Measurements from ENCODE around the gene ZNF609. TPM values are rescaled to one million over a fixed set of nuclear protein-coding genes. Genes with fewer than 3 reads are reported as not detected.

Gene ZNF609
- total and polyA plus RNA-seq, 10 of the 15 experiments (the other 5 are each of a cell fraction or from before 2014, with no cell fraction given): 5.1 to 35.3 (median 13.6) TPM

DNA sequence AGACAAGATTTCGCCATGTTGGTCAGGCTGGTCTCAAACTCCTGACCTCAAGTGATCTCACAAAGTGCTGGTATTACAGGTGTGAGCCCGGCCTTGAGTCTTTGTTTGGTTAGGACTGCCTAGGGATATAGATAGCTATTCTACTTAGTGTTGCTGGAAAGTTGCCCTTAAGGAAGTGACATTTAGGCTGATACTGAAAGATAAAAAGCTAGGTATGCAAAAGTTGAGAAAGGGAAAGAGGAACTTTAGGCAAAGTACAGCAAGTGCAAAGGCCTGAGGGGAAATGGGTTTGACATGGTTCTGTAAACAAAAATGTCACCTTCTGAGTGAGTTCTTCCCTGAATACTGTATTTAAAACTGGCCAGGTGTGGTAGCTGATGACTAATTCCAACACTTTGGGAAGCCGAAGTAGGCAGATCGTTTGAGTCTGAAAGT, 111.5 kb downstream of the ZNF609 start (continued):
- TF ChIP-seq TCF12 (IDR thresholded peaks at IDR 0.05; ENCODE audit: low read depth, low read length) (0 out of 2 replicates have a peak, but pooled peaks have one; percentile 20), SMARCA5 (IDR thresholded peaks at IDR 0.05) (no peak), NFIC (IDR thresholded peaks at IDR 0.05; ENCODE audit: low read depth, low read length) (peak; percentile 64; the same call in 1 of the 2 replicates), TAF1 (IDR thresholded peaks at IDR 0.05; ENCODE audit: borderline replicate concordance, low read depth, low read length) (no peak), ZNF24 (IDR thresholded peaks at IDR 0.05) (no peak), RB1 (IDR thresholded peaks at IDR 0.05; ENCODE audit: borderline replicate concordance) (no peak), BCL11A (IDR thresholded peaks at IDR 0.05; ENCODE audit: low read depth, low read length) (no peak), WRNIP1 (IDR thresholded peaks at IDR 0.05; ENCODE audit: borderline replicate concordance, low read depth, low read length) (no peak), BMI1 (IDR thresholded peaks at IDR 0.05; ENCODE audit: borderline replicate concordance) (no peak; the same call in 1 of the 2 replicates), IKZF1 (conservative IDR thresholded peaks at IDR 0.05) (peak; percentile 93), MYB (IDR thresholded peaks at IDR 0.05; ENCODE audit: borderline replicate concordance, low read depth, low read length) (no peak), RBBP5 (conservative IDR thresholded peaks at IDR 0.05) (no peak), MEF2A (IDR thresholded peaks at IDR 0.05; ENCODE audit: insufficient read depth, low read depth, low read length) (peak; percentile 59; the same call in 1 of the 2 replicates), FOXM1 (IDR thresholded peaks at IDR 0.05; ENCODE audit: low read depth, low read length) (0 out of 2 replicates have a peak, but pooled peaks have one; percentile 23), SUPT20H (IDR thresholded peaks at IDR 0.05; ENCODE audit: borderline replicate concordance, control insufficient read depth, low read depth, low read length) (no peak), NFYA (IDR thresholded peaks at IDR 0.05; ENCODE audit: borderline replicate concordance, low read depth, low read length) (no peak), SIN3A (IDR thresholded peaks at IDR 0.05; ENCODE audit: low read depth, low read length) (no peak), POLR2A (IDR thresholded peaks at IDR 0.05; ENCODE audit: low read depth, low read length) (no peak), JUND (IDR thresholded peaks at IDR 0.05; ENCODE audit: low read depth, low read length) (peak; percentile 46; the same call in 1 of the 2 replicates), CREM (IDR thresholded peaks at IDR 0.05; ENCODE audit: low read depth) (no peak), EZH2 (IDR thresholded peaks at IDR 0.05; ENCODE audit: borderline replicate concordance, control insufficient read depth, low read depth, low read length) (no peak)
- TF ChIP-seq, protein P1, sequence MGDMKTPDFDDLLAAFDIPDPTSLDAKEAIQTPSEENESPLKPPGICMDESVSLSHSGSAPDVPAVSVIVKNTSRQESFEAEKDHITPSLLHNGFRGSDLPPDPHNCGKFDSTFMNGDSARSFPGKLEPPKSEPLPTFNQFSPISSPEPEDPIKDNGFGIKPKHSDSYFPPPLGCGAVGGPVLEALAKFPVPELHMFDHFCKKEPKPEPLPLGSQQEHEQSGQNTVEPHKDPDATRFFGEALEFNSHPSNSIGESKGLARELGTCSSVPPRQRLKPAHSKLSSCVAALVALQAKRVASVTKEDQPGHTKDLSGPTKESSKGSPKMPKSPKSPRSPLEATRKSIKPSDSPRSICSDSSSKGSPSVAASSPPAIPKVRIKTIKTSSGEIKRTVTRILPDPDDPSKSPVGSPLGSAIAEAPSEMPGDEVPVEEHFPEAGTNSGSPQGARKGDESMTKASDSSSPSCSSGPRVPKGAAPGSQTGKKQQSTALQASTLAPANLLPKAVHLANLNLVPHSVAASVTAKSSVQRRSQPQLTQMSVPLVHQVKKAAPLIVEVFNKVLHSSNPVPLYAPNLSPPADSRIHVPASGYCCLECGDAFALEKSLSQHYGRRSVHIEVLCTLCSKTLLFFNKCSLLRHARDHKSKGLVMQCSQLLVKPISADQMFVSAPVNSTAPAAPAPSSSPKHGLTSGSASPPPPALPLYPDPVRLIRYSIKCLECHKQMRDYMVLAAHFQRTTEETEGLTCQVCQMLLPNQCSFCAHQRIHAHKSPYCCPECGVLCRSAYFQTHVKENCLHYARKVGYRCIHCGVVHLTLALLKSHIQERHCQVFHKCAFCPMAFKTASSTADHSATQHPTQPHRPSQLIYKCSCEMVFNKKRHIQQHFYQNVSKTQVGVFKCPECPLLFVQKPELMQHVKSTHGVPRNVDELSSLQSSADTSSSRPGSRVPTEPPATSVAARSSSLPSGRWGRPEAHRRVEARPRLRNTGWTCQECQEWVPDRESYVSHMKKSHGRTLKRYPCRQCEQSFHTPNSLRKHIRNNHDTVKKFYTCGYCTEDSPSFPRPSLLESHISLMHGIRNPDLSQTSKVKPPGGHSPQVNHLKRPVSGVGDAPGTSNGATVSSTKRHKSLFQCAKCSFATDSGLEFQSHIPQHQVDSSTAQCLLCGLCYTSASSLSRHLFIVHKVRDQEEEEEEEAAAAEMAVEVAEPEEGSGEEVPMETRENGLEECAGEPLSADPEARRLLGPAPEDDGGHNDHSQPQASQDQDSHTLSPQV (IDR thresholded peaks at IDR 0.05): no peak
- TF ChIP-seq, protein P2, sequence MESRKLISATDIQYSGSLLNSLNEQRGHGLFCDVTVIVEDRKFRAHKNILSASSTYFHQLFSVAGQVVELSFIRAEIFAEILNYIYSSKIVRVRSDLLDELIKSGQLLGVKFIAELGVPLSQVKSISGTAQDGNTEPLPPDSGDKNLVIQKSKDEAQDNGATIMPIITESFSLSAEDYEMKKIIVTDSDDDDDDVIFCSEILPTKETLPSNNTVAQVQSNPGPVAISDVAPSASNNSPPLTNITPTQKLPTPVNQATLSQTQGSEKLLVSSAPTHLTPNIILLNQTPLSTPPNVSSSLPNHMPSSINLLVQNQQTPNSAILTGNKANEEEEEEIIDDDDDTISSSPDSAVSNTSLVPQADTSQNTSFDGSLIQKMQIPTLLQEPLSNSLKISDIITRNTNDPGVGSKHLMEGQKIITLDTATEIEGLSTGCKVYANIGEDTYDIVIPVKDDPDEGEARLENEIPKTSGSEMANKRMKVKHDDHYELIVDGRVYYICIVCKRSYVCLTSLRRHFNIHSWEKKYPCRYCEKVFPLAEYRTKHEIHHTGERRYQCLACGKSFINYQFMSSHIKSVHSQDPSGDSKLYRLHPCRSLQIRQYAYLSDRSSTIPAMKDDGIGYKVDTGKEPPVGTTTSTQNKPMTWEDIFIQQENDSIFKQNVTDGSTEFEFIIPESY (IDR thresholded peaks at IDR 0.05): no peak
- TF ChIP-seq, protein P3, sequence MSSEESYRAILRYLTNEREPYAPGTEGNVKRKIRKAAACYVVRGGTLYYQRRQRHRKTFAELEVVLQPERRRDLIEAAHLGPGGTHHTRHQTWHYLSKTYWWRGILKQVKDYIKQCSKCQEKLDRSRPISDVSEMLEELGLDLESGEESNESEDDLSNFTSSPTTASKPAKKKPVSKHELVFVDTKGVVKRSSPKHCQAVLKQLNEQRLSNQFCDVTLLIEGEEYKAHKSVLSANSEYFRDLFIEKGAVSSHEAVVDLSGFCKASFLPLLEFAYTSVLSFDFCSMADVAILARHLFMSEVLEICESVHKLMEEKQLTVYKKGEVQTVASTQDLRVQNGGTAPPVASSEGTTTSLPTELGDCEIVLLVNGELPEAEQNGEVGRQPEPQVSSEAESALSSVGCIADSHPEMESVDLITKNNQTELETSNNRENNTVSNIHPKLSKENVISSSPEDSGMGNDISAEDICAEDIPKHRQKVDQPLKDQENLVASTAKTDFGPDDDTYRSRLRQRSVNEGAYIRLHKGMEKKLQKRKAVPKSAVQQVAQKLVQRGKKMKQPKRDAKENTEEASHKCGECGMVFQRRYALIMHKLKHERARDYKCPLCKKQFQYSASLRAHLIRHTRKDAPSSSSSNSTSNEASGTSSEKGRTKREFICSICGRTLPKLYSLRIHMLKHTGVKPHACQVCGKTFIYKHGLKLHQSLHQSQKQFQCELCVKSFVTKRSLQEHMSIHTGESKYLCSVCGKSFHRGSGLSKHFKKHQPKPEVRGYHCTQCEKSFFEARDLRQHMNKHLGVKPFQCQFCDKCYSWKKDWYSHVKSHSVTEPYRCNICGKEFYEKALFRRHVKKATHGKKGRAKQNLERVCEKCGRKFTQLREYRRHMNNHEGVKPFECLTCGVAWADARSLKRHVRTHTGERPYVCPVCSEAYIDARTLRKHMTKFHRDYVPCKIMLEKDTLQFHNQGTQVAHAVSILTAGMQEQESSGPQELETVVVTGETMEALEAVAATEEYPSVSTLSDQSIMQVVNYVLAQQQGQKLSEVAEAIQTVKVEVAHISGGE (CRISPR knock-in tag; IDR thresholded peaks at IDR 0.05): no peak
